GM12878 (cell line): ENCODE measurements around the gene MZB1. TPM values are rescaled to one million over a fixed set of nuclear protein-coding genes. Genes with fewer than 3 reads are reported as not detected.

Experiments
- ATAC-seq: fragments of 200-7000 bp; cut with Tn5 transposase; 3 replicates; pipeline ENCODE4 v1.9.1; 2020; ENCODE audit warnings: mild to moderate bottlenecking, moderate library complexity
- BruUV-seq: library from RNA; stranded (reverse); fragments of 400-500 nt; replicated peaks from 2 replicates; lab custom pipeline; 2021; lab: Mats Ljungman, UMichigan
- CTCF ChIA-PET: fragments of 300-600 bp; sonication (Branson Sonifier 250); formaldehyde crosslinking; extraction: SDS; loops from one replicate; lab custom pipeline; 2021; ENCODE audit warnings: inconsistent platforms; lab: Yijun Ruan, JAX
- POLR2A ChIA-PET: fragments of 350-600 bp; formaldehyde crosslinking; extraction: SDS; loops from one replicate; lab custom pipeline; 2021; ENCODE audit warnings: inconsistent platforms; lab: Charles Lee
- RAD21 ChIA-PET: fragments of 300-600 bp; sonication (Branson Sonifier 250); formaldehyde crosslinking; loops from one replicate; lab custom pipeline; 2023; ENCODE audit warnings: antibody characterized with exemption; ENCODE audit not compliant: unreplicated experiment; lab: Charles Lee
- SMC1A ChIA-PET: fragments of 300-600 bp; sonication (Branson Sonifier 250); formaldehyde crosslinking; loops from one replicate; lab custom pipeline; 2023; ENCODE audit not compliant: unreplicated experiment, uncharacterized antibody; lab: Charles Lee
- DNase-seq: peaks from one replicate; pipeline ENCODE4 v3.0.0-alpha.2; 2011; ENCODE audit warnings: low read depth, low spot score
- FAIRE-seq: peaks from 3 replicates; lab custom pipeline; 2011; peaks lifted over from hg19 to GRCh38; lab: Jason Lieb, UNC
- H2AFZ ChIP-seq: 2 replicates; pipeline ENCODE4 v1.6.0; 2011; ENCODE audit warnings: low read depth, low read length, control low read depth; ENCODE audit not compliant: control insufficient read depth
- H3K27ac ChIP-seq: 2 replicates; pipeline ENCODE4 v1.5.1; 2011; ENCODE audit warnings: control low read depth; ENCODE audit not compliant: control insufficient read depth, insufficient read depth
- H3K27me3 ChIP-seq, 2 experiments: replicated peaks in 1 of 2; 2 replicates each; pipeline versions ENCODE4 v1.6.0 to v1.6.1; 2011; ENCODE audit warnings: low read length in 1 of 2; ENCODE audit not compliant: control insufficient read depth in 2 of 2, insufficient read depth in 2 of 2
- H3K36me3 ChIP-seq, 2 experiments: 2 replicates each; pipeline ENCODE4 v1.5.1; 2011; ENCODE audit warnings: low read length in 1 of 2; ENCODE audit not compliant: control insufficient read depth in 2 of 2, insufficient read depth in 2 of 2
- H3K4me1 ChIP-seq: 2 replicates; pipeline ENCODE4 v1.6.1; 2011; ENCODE audit warnings: mild to moderate bottlenecking, low read length, moderate library complexity, mixed read lengths; ENCODE audit not compliant: control insufficient read depth, insufficient read depth
- H3K4me2 ChIP-seq: 2 replicates; pipeline ENCODE4 v1.6.0; 2011; ENCODE audit warnings: control low read depth; ENCODE audit not compliant: control insufficient read depth, insufficient read depth
- H3K4me3 ChIP-seq: fragments of 200-600 bp; sonication (generic); 2 replicates; pipeline ENCODE4 v1.5.1; 2016
- H3K79me2 ChIP-seq: 2 replicates; pipeline ENCODE4 v1.6.0; 2011; ENCODE audit warnings: low read length; ENCODE audit not compliant: control insufficient read depth, insufficient read depth
- H3K9ac ChIP-seq: 2 replicates; pipeline ENCODE4 v1.8.0; 2011; ENCODE audit warnings: low read length, control low read depth, mixed read lengths; ENCODE audit not compliant: control insufficient read depth, insufficient read depth
- H3K9me3 ChIP-seq: replicated peaks from 3 replicates; pipeline ENCODE4 v1.5.1; 2011; ENCODE audit warnings: mild to moderate bottlenecking, low read length; ENCODE audit not compliant: control insufficient read depth, insufficient read depth
- H4K20me1 ChIP-seq: 2 replicates; pipeline ENCODE4 v1.6.0; 2011; ENCODE audit not compliant: control insufficient read depth, insufficient read depth
- CEBPB ChIP-seq, 2 experiments: fragments of 150-350 bp in 1 of 2; IDR thresholded peaks; 2 replicates each; pipeline ENCODE4 v1.6.1; 2012 to 2014; ENCODE audit warnings: low read depth in 2 of 2, low read length in 2 of 2, borderline replicate concordance in 1 of 2, inconsistent platforms in 1 of 2
- DPF2 ChIP-seq: fragments of 450-650 bp; IDR thresholded peaks from 2 replicates; pipeline ENCODE4 v1.6.1; 2017; ENCODE audit warnings: mild to moderate bottlenecking
- EGR1 ChIP-seq, 2 experiments: IDR thresholded peaks; 1 replicate in 1 of 2; 2 replicates in 1 of 2; pipeline ENCODE4 v1.6.1; 2011 to 2012; ENCODE audit warnings: low read depth in 2 of 2, low read length in 2 of 2, borderline replicate concordance in 1 of 2, mild to moderate bottlenecking in 1 of 2, moderate library complexity in 1 of 2
- HSF1 ChIP-seq: fragments of 150-350 bp; IDR thresholded peaks from 2 replicates; pipeline ENCODE4 v1.6.1; 2014; ENCODE audit warnings: mild to moderate bottlenecking, low read depth, low read length
- IRF5 ChIP-seq: fragments of 450-650 bp; IDR thresholded peaks from 2 replicates; pipeline ENCODE4 v1.6.1; 2017; ENCODE audit warnings: borderline replicate concordance
- JUND ChIP-seq: IDR thresholded peaks from 2 replicates; pipeline ENCODE4 v1.6.1; 2012; ENCODE audit warnings: low read depth, mild to moderate bottlenecking, low read length, improper control_type of control experiment, moderate library complexity
- LARP7 ChIP-seq: fragments of 450-650 bp; IDR thresholded peaks from 2 replicates; pipeline ENCODE4 v1.6.1; 2017; ENCODE audit warnings: mild to moderate bottlenecking
- POLR2AphosphoS5 ChIP-seq: IDR thresholded peaks from 2 replicates; pipeline ENCODE4 v1.6.1; 2011; ENCODE audit warnings: mild to moderate bottlenecking, low read length, inconsistent platforms
- SPI1 ChIP-seq: IDR thresholded peaks from 2 replicates; pipeline ENCODE4 v1.6.1; 2011; ENCODE audit warnings: low read depth, mild to moderate bottlenecking, low read length, moderate library complexity, borderline replicate concordance; ENCODE audit not compliant: insufficient read depth
- ZBTB11 ChIP-seq: fragments of 450-650 bp; formaldehyde crosslinking; IDR thresholded peaks from 2 replicates; pipeline ENCODE4 v1.5.0; 2022; ENCODE audit warnings: mild to moderate bottlenecking, missing genetic modification characterization
- ZNF687 ChIP-seq: fragments of 450-650 bp; IDR thresholded peaks from 2 replicates; pipeline ENCODE4 v1.6.1; 2017; ENCODE audit warnings: mild to moderate bottlenecking, moderate library complexity
- ZSCAN29 ChIP-seq: fragments of 450-650 bp; IDR thresholded peaks from 2 replicates; pipeline ENCODE4 v1.6.1; 2017; ENCODE audit warnings: mild to moderate bottlenecking, moderate library complexity
- WGBS: methylation state at CpG from one replicate; pipeline ENCODE4 v1.1.6; 2016; ENCODE audit warnings: low lambda C conversion rate; ENCODE audit not compliant: insufficient replicate concordance, insufficient coverage; ENCODE audit errors: missing lambda C conversion rate; 5-methylcytosine and 5-hydroxymethylcytosine counted together
- in situ Hi-C: fragments of 300-500 bp; cut with MboI; formaldehyde crosslinking; loops from 9 replicates; pipeline ENCODE4 v1.14.3; 2018; ENCODE audit warnings: mixed read lengths
- intact Hi-C: fragments of 100-400 bp; cut with micrococcal nuclease; formaldehyde crosslinking; loops from one replicate; pipeline ENCODE4 v1.14.2; 2022; ENCODE audit not compliant: unreplicated experiment
- polyA plus RNA-seq, 11 experiments: library from polyadenylated mRNA; depleted of rRNA in 4 of 11; unstranded in 6 of 11; stranded (reverse) in 5 of 11; fragments of >200 nt; fragmentation: Nextera tagmentation in 4 of 11; fragmentation: Illumina TruSeq in 1 of 11; extraction: Ambion mirVana in 4 of 11; extraction: Trizol in 1 of 11; gene quantifications; 1 replicate in 1 of 11; 2 replicates in 10 of 11; pipeline versions ENCODE4 v1.2.1 to v1.2.3, GENCODE V29; 2011 to 2016; ENCODE audit warnings: inconsistent platforms in 2 of 11, missing spikeins in 2 of 11, low read depth in 1 of 11
- total RNA-seq, 4 experiments: library from RNA; depleted of rRNA in 3 of 4; stranded (reverse); fragments of >200 nt in 3 of 4; fragmentation: Illumina TruSeq in 1 of 4; extraction: Trizol in 1 of 4; gene quantifications; 2 replicates each; pipeline versions ENCODE4 v1.2.1 to v1.2.3, GENCODE V29; 2013 to 2021

The MZB1 gene
- total and polyA plus RNA-seq, 10 of the 15 experiments (the other 5 are each of a cell fraction or from before 2014, with no cell fraction given) = 19.3 to 406 (median 188) TPM

GRCh38 chr5:139438707-139439012 is 48.9 kb upstream of the MZB1 start (continued):
- TF ChIP-seq HSF1 (no peak), DPF2 (0 out of 2 replicates have a peak, but pooled peaks have one; percentile 11)

- 98% methylated on average over 3 of the region's 3 CpGs for WGBS
- SMC1A ChIA-PET = interaction anchor here (0.7 to 8.2 kb wide), 9 partner anchors 12 to 127 kb away, joined by 3 to 86 read pairs (median 16); partner anchors contain the start of gene STING1
- Histone ChIP-seq H3K27ac (no peak overlapping the region), H3K36me3 (no peaks in the 10 kb centered on the region), H2AFZ (no peak overlapping the region), H3K4me1 (peaks cover 24% of the 10 kb centered on the region), H3K4me2 (no peak overlapping the region), H3K9ac (no peak overlapping the region), H3K27me3 (no peaks in the 10 kb centered on the region), H3K9me3 (no peaks in the 10 kb centered on the region), H3K4me3 (no peak overlapping the region), H3K79me2 (no peaks in the 10 kb centered on the region), H4K20me1 (no peaks in the 10 kb centered on the region)
- DNase-seq = no peak
- ATAC-seq = no peak
- BruUV-seq = no TSS peak
- CTCF ChIA-PET = interaction anchor here (0.6 to 7.9 kb wide), 8 partner anchors 13 to 200 kb away, joined by 4 to 83 read pairs (median 14); partner anchors contain the start of gene STING1
- POLR2A ChIA-PET = interaction anchor here (0.6 to 5.7 kb wide), 11 partner anchors 10 to 140 kb away, joined by 3 to 53 read pairs (median 3); partner anchors contain the start of gene STING1
- in situ Hi-C loops = no loop called here
- FAIRE-seq = no peak
- intact Hi-C loops = no loop called here
- RAD21 ChIA-PET = interaction anchor here (0.8 to 5.4 kb wide), 11 partner anchors 8 to 94 kb away, joined by 3 to 59 read pairs (median 8); partner anchors contain the start of genes ECSCR and SPATA24
- TF ChIP-seq POLR2AphosphoS5 = no peak
- no peak for TF ChIP-seq LARP7
- TF ChIP-seq SPI1 = no peak
- no peak for TF ChIP-seq CEBPB (IDR thresholded peaks at IDR 0.05; ENCODE audit: borderline replicate concordance in 1 of 2, low read depth in 2 of 2, low read length in 2 of 2)
- TF ChIP-seq IRF5 = no peak
- TF ChIP-seq ZNF687 = no peak
- no peak for TF ChIP-seq ZBTB11 (CRISPR knock-in tag)
- no peak for TF ChIP-seq ZSCAN29
- TF ChIP-seq EGR1 (IDR thresholded peaks at IDR 0.05; ENCODE audit: borderline replicate concordance in 1 of 2, low read depth in 2 of 2, low read length in 2 of 2) = no peak
- TF ChIP-seq JUND = no peak
These were observed 46.0 kb upstream of the MZB1 start for GRCh38 chr5:139435676-139436075.
